ENCODE data around the gene POU6F2.

POU6F2 gene

DNA sequence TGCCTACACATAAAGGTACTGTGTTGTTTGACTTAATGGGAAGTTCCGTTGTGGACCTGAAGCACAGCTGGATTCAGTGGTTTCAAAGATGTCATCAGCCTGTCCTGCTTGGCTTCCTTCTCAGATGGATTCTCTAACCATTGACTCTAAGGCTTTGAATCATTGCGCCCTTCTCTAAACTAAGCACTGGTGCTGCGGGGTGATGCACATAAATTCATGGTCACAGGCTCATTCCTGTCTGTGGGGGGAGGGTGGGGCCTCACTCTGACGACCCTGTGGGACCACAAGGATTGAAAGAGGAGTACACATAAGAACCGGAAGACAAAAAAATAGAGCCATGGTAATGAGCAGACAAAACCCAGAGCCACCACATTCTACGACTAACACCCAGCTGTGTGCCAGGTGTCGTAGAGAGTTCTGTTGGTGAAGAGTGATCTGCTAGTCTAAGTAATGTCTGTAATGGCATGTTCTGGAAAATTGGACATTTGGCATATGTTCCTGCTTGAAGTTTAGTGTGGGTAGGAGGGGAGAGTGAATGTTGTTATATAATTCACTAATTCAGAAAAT is 491.2 kb downstream of the POU6F2 start:
- Histone ChIP-seq H3K4me3 (ENCODE audit: low read depth, low read length) (no peak overlapping the region), H2AFZ (ENCODE audit: low read length, unreplicated experiment) (no peak overlapping the region), H3K79me2 (ENCODE audit: control insufficient read depth, insufficient read depth, low read length, unreplicated experiment) (no peaks in the 10 kb centered on the region), H3K27me3 (ENCODE audit: insufficient read depth, low read length) (peaks cover 13% of the 10 kb centered on the region; the same call in 1 of the 2 replicates), H3K27ac (ENCODE audit: low read depth, low read length) (no peak overlapping the region), H3K36me3 (ENCODE audit: insufficient read depth, low read length) (no peaks in the 10 kb centered on the region), H3K4me1 (ENCODE audit: control insufficient read depth, insufficient read depth, low read length, unreplicated experiment) (peaks cover 4% of the 10 kb centered on the region)

- Histone ChIP-seq H3K27ac (ENCODE audit: low read depth, low read length) (no peak overlapping the region), H3K4me1 (ENCODE audit: control insufficient read depth, insufficient read depth, low read length, unreplicated experiment) (no peaks in the 10 kb centered on the region), H3K36me3 (ENCODE audit: insufficient read depth, low read length) (no peaks in the 10 kb centered on the region), H3K27me3 (ENCODE audit: insufficient read depth, low read length) (peaks cover 33% of the 10 kb centered on the region), H3K79me2 (ENCODE audit: control insufficient read depth, insufficient read depth, low read length, unreplicated experiment) (no peaks in the 10 kb centered on the region), H2AFZ (ENCODE audit: low read length, unreplicated experiment) (no peak overlapping the region), H3K4me3 (ENCODE audit: low read depth, low read length) (no peak overlapping the region)
Measured at GRCh38 chr7:39480901-39481300, 503.2 kb downstream of the POU6F2 start.

DNA sequence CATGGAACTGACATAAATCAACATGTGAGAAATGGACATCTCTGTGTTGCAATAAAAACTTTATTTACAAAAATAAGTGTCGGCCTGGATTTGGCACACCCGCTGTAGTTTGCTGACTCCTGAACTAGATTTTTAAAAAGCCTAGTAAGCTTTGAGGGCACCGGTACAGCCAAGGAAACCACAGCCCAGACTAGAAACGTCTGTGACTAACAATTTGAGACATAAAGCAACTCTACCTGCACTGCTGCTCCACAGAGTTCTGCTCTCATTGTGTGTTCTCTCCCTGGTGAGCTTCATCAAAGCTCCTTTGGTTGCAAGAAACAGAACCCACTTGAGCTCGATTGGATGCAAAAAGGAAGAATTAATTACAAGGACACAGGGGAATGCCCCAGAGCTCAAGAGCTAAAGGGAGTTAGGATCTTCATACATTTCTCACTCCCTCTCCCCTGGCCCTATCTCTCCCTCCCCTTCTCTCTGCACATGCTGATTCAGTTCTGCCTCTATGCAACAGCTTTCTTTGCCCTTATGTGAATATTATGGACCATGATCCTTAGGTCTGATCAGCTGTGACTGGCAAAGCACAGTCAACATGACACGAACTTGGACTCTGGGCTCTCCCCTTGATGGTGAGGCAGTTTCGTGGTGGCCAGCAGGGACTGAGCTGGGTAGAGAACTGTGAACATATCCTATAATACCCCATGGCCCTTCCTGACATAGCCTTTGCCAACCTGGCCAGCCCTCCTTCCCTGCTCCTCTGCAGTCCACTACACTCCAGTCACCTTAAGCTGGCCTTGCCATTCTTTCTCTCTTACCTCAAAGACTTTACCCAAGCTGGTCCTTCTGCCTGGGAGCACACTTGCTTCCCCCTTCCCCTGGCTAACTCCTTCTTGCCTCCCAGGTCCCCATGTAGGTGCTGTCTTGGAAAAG is 511.0 kb downstream of the POU6F2 start:
- peaks cover 73% of the 10 kb centered on the region for H3K27me3 ChIP-seq (ENCODE audit: insufficient read depth, low read length)

DNA sequence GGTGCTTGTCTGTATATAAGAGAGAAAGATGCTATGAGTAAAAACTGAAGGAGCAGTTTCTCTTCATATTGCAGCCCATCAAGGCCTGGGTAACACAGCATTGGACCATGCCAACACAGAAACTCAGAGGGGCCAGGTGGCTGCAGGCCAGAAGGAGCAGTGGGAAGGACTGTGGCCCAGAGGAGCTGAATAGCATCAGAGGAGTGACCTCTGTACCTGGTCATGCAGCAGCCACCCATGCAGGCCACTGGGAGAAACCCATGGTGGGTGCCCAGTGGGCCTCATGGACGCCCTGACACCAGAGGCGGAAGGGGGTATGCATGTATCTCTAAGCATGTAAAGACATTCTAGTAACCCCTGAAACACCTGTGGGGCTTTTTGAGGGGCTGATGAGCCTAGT is 512.6 kb downstream of the POU6F2 start:
- Histone ChIP-seq H3K4me3 (ENCODE audit: low read depth, low read length) (no peak overlapping the region), H3K36me3 (ENCODE audit: insufficient read depth, low read length) (no peaks in the 10 kb centered on the region), H3K27ac (ENCODE audit: low read depth, low read length) (no peak overlapping the region), H2AFZ (ENCODE audit: low read length, unreplicated experiment) (no peak overlapping the region), H3K4me1 (ENCODE audit: control insufficient read depth, insufficient read depth, low read length, unreplicated experiment) (no peaks in the 10 kb centered on the region), H3K79me2 (ENCODE audit: control insufficient read depth, insufficient read depth, low read length, unreplicated experiment) (no peaks in the 10 kb centered on the region), H3K27me3 (ENCODE audit: insufficient read depth, low read length) (peaks cover 64% of the 10 kb centered on the region)

More for the DNA sequence above, 511.0 kb downstream of the POU6F2 start:
- no peak overlapping the region for H3K27ac ChIP-seq (ENCODE audit: low read depth, low read length)
- H3K79me2 ChIP-seq (ENCODE audit: control insufficient read depth, insufficient read depth, low read length, unreplicated experiment), result no peaks in the 10 kb centered on the region
- no peaks in the 10 kb centered on the region for H3K36me3 ChIP-seq (ENCODE audit: insufficient read depth, low read length)
- no peak overlapping the region for H2AFZ ChIP-seq (ENCODE audit: low read length, unreplicated experiment)
- no peak overlapping the region for H3K4me3 ChIP-seq (ENCODE audit: low read depth, low read length)
- H3K4me1 ChIP-seq (ENCODE audit: control insufficient read depth, insufficient read depth, low read length, unreplicated experiment), result no peaks in the 10 kb centered on the region

DNA sequence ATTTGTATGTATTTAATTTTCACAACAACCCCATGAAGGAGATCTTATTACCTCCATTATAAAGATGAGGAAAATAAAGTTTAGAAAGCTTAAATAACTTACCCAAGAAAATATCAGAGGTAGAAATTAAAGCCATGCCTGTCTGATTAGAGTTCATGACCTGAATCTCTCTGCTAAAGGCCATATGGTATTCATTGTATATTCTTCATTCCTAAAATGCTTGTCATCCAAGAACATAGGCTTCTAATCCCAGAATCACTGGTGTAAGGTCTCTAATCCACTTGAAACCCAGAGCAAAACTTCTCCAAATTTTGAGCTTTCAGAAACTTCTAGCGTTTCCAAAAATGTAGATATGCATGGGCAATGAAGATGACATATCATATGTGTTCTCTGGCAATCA is 516.2 kb downstream of the POU6F2 start:
- no peak overlapping the region for H2AFZ ChIP-seq (ENCODE audit: low read length, unreplicated experiment)

DNA sequence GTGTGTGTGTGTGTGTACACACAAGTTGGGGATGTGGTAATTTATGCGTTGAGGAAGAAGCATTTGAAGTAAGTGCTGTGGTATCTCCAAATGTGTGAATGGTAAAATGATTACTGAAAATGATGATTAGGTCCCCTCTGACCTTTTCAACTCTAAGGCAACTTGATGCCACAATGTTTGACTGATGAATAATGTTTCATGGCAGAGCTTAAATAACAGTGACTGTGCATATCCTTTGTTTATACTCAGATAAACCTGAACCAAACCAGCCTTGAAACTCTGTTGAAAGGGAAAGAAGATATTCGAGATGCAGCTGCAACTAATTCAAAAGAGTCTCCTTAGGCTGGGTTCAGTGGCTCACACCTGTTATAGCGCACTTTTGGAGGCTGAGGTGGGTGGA is 523.6 kb downstream of the POU6F2 start:
- Histone ChIP-seq H3K4me3 (ENCODE audit: low read depth, low read length) (no peak overlapping the region), H3K27ac (ENCODE audit: low read depth, low read length) (no peak overlapping the region), H2AFZ (ENCODE audit: low read length, unreplicated experiment) (no peak overlapping the region), H3K79me2 (ENCODE audit: control insufficient read depth, insufficient read depth, low read length, unreplicated experiment) (no peaks in the 10 kb centered on the region), H3K4me1 (ENCODE audit: control insufficient read depth, insufficient read depth, low read length, unreplicated experiment) (peaks cover 3% of the 10 kb centered on the region), H3K27me3 (ENCODE audit: insufficient read depth, low read length) (peaks cover 50% of the 10 kb centered on the region), H3K36me3 (ENCODE audit: insufficient read depth, low read length) (no peaks in the 10 kb centered on the region)

More for the DNA sequence above, 516.2 kb downstream of the POU6F2 start:
- H3K4me3 ChIP-seq (ENCODE audit: low read depth, low read length), result no peak overlapping the region
- no peak overlapping the region for H3K27ac ChIP-seq (ENCODE audit: low read depth, low read length)
- H3K79me2 ChIP-seq (ENCODE audit: control insufficient read depth, insufficient read depth, low read length, unreplicated experiment), result no peaks in the 10 kb centered on the region
- peaks cover 55% of the 10 kb centered on the region for H3K27me3 ChIP-seq (ENCODE audit: insufficient read depth, low read length)
- no peaks in the 10 kb centered on the region for H3K4me1 ChIP-seq (ENCODE audit: control insufficient read depth, insufficient read depth, low read length, unreplicated experiment)
- no peaks in the 10 kb centered on the region for H3K36me3 ChIP-seq (ENCODE audit: insufficient read depth, low read length)

- Histone ChIP-seq H3K4me3 (ENCODE audit: low read depth, low read length) (no peak overlapping the region), H3K36me3 (ENCODE audit: insufficient read depth, low read length) (no peaks in the 10 kb centered on the region), H3K79me2 (ENCODE audit: control insufficient read depth, insufficient read depth, low read length, unreplicated experiment) (no peaks in the 10 kb centered on the region), H2AFZ (ENCODE audit: low read length, unreplicated experiment) (no peak overlapping the region), H3K4me1 (ENCODE audit: control insufficient read depth, insufficient read depth, low read length, unreplicated experiment) (peaks cover 3% of the 10 kb centered on the region), H3K27ac (ENCODE audit: low read depth, low read length) (no peak overlapping the region), H3K27me3 (ENCODE audit: insufficient read depth, low read length) (peaks cover 33% of the 10 kb centered on the region)
Measured at GRCh38 chr7:39504963-39505362, 527.3 kb downstream of the POU6F2 start.

GRCh38 chr7:39507866-39508551 is 530.3 kb downstream of the POU6F2 start:
- no peaks in the 10 kb centered on the region for H3K36me3 ChIP-seq (ENCODE audit: insufficient read depth, low read length)
- H2AFZ ChIP-seq (ENCODE audit: low read length, unreplicated experiment), result no peak overlapping the region
- H3K79me2 ChIP-seq (ENCODE audit: control insufficient read depth, insufficient read depth, low read length, unreplicated experiment), result no peaks in the 10 kb centered on the region
- peaks cover 3% of the 10 kb centered on the region for H3K4me1 ChIP-seq (ENCODE audit: control insufficient read depth, insufficient read depth, low read length, unreplicated experiment)
- H3K4me3 ChIP-seq (ENCODE audit: low read depth, low read length), result no peak overlapping the region
- peaks cover 13% of the 10 kb centered on the region for H3K27me3 ChIP-seq (ENCODE audit: insufficient read depth, low read length)
- H3K27ac ChIP-seq (ENCODE audit: low read depth, low read length), result no peak overlapping the region

DNA sequence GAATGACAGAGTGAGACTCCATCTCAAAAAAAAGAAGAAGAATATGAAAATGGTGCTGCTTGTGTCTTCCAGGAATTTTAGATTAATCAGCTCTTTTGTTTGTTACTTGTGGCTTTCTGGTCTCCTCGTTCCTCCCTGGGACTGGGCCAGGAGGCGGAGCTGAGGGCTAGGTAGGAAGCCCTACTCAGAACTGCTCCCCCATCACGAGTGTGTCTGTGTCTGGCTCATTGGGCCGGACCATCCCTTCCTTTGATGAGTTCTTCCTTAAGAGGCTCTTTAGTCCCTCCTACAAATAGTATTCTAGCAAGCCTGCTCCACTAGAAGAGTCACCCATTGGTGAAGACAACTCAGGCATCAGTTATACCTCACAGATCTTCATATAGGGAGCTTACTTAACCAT is 531.7 kb downstream of the POU6F2 start:
- H3K4me1 ChIP-seq (ENCODE audit: control insufficient read depth, insufficient read depth, low read length, unreplicated experiment), result peaks cover 3% of the 10 kb centered on the region
- no peak overlapping the region for H3K4me3 ChIP-seq (ENCODE audit: low read depth, low read length)
- H3K36me3 ChIP-seq (ENCODE audit: insufficient read depth, low read length), result no peaks in the 10 kb centered on the region
- peaks cover 5% of the 10 kb centered on the region; the same call in 1 of the 2 replicates for H3K27me3 ChIP-seq (ENCODE audit: insufficient read depth, low read length)
- H3K27ac ChIP-seq (ENCODE audit: low read depth, low read length), result no peak overlapping the region
- no peaks in the 10 kb centered on the region for H3K79me2 ChIP-seq (ENCODE audit: control insufficient read depth, insufficient read depth, low read length, unreplicated experiment)
- no peak overlapping the region for H2AFZ ChIP-seq (ENCODE audit: low read length, unreplicated experiment)

DNA sequence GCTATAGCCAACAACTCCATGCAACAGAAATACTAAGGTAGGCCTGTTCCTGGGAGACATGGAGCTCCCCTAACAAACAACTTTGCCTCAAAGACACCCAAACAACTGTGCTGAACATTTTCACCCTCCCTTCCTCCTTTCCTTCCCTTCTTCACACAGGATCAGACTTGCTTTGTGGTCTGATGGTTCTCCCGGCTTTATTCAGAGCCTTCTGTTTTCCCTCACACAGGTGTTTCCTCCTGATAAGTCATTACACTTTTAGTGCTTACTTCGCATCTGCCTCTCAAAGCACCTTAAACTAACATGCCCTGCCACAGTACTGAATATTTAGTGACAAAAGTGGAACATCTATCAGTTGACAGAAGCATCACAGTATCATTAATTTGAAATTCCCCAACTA is 532.2 kb downstream of the POU6F2 start:
- Histone ChIP-seq H3K27ac (ENCODE audit: low read depth, low read length) (no peak overlapping the region), H2AFZ (ENCODE audit: low read length, unreplicated experiment) (no peak overlapping the region), H3K4me1 (ENCODE audit: control insufficient read depth, insufficient read depth, low read length, unreplicated experiment) (peaks cover 3% of the 10 kb centered on the region)

More for the DNA sequence above, 532.2 kb downstream of the POU6F2 start:
- Histone ChIP-seq H3K27me3 (ENCODE audit: insufficient read depth, low read length) (peaks cover 9% of the 10 kb centered on the region; the same call in 1 of the 2 replicates), H3K4me3 (ENCODE audit: low read depth, low read length) (no peak overlapping the region), H3K79me2 (ENCODE audit: control insufficient read depth, insufficient read depth, low read length, unreplicated experiment) (no peaks in the 10 kb centered on the region), H3K36me3 (ENCODE audit: insufficient read depth, low read length) (no peaks in the 10 kb centered on the region)
